Transverse colon (tissue), 4 donors: ENCODE results near the gene ARHGAP33.

Experiments used
- POLR2AphosphoS5 ChIP-seq, 3 donors: sonication (generic); formaldehyde crosslinking; IDR thresholded peaks; one replicate each; pipeline ENCODE4 v1.6.1; 2016; ENCODE audit warnings: antibody characterized with exemption in 3 of 3
- TF ChIP-seq, protein P1 (sequence below), 5 experiments: fragments of 200-600 bp in 3 of 5; fragments of 450-650 bp in 2 of 5; sonication (generic) in 3 of 5; IDR thresholded peaks; 1 replicate in 2 of 5; 2 replicates in 3 of 5; pipeline ENCODE4 v1.5.1; 2016 to 2017; ENCODE audit warnings: antibody characterized with exemption in 5 of 5, inconsistent platforms in 3 of 5, mild to moderate bottlenecking in 2 of 5, moderate library complexity in 1 of 5

DNA sequence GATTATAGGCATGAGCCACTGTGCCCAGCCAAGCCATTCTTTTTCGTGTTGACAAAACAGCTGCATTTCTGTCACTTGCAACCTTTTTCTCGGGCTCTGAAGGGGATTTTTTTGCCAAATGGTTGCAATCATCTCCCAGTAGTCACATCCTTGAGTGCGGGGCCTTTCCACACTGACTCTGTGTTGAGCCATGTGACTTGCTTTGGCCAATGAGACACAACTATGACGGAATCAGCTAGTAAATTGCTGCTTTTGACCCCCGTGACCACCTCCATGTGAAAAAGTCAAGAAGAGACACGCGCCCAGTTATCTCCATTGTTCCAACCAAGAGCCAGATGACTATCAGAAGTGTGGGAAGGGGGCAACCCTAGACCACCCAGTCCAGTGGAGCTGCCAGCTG lies 58.6 kb downstream of the ARHGAP33 start:
- no peak for TF ChIP-seq POLR2AphosphoS5 (IDR thresholded peaks at IDR 0.05)
- TF ChIP-seq, protein P1, sequence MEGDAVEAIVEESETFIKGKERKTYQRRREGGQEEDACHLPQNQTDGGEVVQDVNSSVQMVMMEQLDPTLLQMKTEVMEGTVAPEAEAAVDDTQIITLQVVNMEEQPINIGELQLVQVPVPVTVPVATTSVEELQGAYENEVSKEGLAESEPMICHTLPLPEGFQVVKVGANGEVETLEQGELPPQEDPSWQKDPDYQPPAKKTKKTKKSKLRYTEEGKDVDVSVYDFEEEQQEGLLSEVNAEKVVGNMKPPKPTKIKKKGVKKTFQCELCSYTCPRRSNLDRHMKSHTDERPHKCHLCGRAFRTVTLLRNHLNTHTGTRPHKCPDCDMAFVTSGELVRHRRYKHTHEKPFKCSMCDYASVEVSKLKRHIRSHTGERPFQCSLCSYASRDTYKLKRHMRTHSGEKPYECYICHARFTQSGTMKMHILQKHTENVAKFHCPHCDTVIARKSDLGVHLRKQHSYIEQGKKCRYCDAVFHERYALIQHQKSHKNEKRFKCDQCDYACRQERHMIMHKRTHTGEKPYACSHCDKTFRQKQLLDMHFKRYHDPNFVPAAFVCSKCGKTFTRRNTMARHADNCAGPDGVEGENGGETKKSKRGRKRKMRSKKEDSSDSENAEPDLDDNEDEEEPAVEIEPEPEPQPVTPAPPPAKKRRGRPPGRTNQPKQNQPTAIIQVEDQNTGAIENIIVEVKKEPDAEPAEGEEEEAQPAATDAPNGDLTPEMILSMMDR (IDR thresholded peaks at IDR 0.05): no peak
